ENCODE data around the gene RBBP4.
"Not testable (repeated sequence)": the region's sequence is repeated elsewhere in the genome, so short reads cannot be mapped to it uniquely, and the experiment has no call there.

Gene RBBP4

GRCh38 chr1:32693455-32694174 lies 42.6 kb downstream of the RBBP4 start:
- no peak for DNase-seq (ENCODE audit: low read depth in 1 of 2, low spot score in 1 of 2)

DNA sequence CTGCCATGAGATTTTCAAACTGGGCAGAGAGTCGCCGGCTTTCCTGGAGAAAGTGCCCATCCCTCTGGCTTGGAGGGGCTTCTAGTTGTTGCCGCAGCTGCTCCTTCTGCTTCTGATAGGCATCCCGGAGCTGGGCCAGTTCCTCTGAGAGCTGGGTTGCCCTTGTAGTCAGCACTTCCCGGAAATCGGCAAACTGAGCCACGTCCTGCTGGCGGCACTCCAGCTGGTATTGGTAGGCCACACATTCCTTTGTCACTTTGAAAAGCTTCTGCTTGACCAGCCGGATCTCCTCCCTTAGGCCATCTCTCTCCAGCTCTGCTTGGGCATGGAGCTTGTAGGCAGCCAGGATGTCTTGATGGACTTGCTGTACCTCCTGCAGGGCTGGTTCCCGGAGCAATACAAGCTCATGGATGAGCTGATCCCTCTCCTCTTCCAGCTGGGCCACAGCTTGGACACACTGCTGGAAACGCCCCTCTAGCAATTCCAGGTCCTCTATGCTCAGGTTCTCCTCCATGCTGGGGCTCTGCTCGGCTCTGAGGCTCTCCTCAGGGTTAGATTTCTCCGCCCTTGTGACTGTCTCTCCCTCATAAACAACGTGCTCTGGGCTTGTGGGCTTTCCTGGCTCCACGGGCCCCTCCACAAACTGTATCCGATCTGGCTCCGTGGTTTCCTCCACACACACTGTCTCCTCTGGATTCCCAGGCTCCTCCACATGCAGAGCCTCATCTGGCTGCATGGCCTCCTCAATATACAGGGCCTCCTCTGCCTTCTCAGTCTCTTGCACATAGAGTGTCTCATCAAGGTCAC lies 44.3 kb downstream of the RBBP4 start:
- no peak for DNase-seq (ENCODE audit: low read depth in 1 of 2, low spot score in 1 of 2)

DNA sequence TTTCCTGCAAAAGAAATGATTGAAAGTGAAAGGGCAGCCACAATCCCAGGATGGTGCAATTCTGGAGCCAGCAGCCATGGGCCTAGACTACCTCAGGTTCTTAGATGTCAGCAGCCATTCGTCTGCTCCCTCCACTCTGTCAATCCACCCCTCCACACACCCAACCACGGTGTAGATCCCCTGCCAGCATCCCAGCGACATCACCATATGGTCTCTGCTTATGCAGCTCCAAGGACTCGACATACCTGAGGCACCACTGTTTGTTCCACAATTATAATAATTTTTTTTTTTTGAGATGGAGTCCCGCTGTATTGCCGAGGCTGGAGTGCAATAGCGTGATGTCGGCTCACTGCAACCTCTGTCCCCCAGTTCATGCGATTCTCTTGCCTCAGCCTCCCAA lies 45.0 kb downstream of the RBBP4 start:
- no peak for DNase-seq (ENCODE audit: low read depth in 1 of 2, low spot score in 1 of 2)

- DNase-seq (ENCODE audit: low read depth in 1 of 2, low spot score in 1 of 2) = not testable (repeated sequence)
Observed at GRCh38 chr1:32696996-32697395, 46.0 kb downstream of the RBBP4 start.

GRCh38 chr1:32701421-32701911 lies 50.5 kb downstream of the RBBP4 start:
- DNase-seq (ENCODE audit: low read depth in 1 of 2, low spot score in 1 of 2) = no peak

- DNase-seq (ENCODE audit: low read depth in 1 of 2, low spot score in 1 of 2) = no peak
Observed at GRCh38 chr1:32701951-32702598, 51.1 kb downstream of the RBBP4 start.

DNA sequence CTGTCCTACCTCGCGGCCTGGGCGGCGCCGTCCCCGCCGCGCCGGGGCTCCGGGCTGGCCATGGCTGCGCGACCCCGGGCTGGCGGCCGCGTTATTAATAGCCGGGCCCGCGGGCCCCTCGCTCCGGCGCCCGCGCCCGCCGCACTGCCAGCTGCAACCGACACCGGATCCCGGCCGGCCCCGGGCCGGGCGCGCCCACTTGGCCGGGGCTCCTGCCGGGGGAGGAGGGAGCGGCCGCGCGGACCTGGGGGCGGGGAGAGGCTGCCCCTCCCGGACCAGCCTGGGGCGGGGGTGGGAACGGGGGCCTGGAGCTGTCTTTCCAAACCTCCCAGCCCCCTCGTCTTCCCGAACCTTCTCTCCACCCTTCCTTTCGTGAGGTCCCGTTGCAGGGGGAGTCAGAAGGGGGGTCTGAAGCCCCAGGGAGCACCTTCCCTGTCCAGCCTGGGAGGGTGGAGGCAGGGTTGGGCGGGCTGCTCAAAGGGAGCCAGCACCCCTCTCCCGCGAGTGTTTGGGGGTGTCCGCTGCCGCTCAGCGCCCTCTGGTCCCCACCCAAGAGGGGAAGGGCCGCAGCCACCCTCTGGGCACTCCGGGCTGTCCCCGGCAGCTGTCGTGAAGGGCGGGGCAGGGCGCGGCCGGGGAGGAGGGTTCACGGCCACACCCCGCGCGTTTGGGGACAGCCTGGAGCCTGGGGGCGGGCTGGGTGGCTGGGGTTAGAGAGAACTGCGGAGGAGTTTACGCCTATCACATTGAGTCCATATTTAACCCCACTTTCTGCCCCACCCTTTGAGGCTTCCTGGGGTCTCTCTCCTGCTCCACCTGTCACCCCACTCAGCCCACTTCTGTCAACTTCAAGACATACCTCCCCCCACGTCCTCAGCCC lies 51.8 kb downstream of the RBBP4 start, which contains the start of gene SYNC:
Gene SYNC (minus strand): TSS at position 172 of the 880 bp plus-strand sequence. CDS start 110 bp downstream, at position 62.
- DNase-seq (ENCODE audit: low read depth in 1 of 2, low spot score in 1 of 2) = no peak

GRCh38 chr1:32703479-32704291 lies 52.7 kb downstream of the RBBP4 start:
- DNase-seq (ENCODE audit: low read depth in 1 of 2, low spot score in 1 of 2) = no peak

GRCh38 chr1:32705516-32705915 lies 54.5 kb downstream of the RBBP4 start:
- DNase-seq (ENCODE audit: low read depth in 1 of 2, low spot score in 1 of 2) = no peak

DNA sequence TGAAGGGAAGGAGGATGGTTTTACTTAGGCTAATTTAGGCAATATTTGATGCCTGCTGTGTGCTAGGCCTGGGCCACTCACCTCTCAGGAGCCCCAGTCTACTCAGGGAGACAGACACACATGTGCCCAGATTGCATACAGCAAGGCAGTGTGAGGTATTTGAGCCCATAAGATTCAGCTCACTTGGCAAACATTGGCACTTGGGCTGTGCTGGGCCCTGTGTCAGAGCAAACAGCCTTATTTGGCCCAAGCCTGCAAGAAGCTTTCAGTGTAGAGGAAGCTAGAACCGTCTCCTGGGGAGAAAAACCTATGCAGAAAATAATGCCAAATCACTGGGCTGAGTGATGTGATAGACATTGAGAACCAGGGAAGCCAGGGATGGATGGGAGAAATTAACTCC lies 55.5 kb downstream of the RBBP4 start:
- no peak for DNase-seq (ENCODE audit: low read depth in 1 of 2, low spot score in 1 of 2)

GRCh38 chr1:32709075-32709474 lies 58.1 kb downstream of the RBBP4 start:
- DNase-seq (ENCODE audit: low read depth in 1 of 2, low spot score in 1 of 2) = no peak

DNA sequence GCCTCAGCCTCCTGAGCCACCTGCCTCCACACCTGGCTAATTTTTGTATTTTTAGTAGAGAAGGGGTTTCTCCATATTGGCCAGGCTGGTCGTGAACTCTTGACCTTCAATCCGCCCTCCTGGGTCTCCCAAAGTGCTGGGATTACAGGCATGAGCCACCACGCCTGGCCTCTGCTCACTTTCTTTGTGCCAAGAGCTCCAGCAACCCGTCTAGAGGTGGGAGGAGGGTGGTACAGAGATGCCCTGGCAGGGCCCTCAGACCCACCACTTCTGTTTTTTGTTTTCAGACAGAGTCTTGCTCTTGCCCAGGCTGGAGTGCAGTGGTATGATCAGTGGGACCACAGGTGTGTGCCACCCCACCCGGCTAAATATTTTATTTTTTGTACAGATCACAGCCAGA lies 58.5 kb downstream of the RBBP4 start:
- no peak for DNase-seq (ENCODE audit: low read depth in 1 of 2, low spot score in 1 of 2)

GRCh38 chr1:32711221-32711620 lies 60.2 kb downstream of the RBBP4 start:
- DNase-seq (ENCODE audit: low read depth in 1 of 2, low spot score in 1 of 2) = not testable (repeated sequence)

GRCh38 chr1:32713081-32713480 lies 62.1 kb downstream of the RBBP4 start:
- no peak for DNase-seq (ENCODE audit: low read depth in 1 of 2, low spot score in 1 of 2)

DNA sequence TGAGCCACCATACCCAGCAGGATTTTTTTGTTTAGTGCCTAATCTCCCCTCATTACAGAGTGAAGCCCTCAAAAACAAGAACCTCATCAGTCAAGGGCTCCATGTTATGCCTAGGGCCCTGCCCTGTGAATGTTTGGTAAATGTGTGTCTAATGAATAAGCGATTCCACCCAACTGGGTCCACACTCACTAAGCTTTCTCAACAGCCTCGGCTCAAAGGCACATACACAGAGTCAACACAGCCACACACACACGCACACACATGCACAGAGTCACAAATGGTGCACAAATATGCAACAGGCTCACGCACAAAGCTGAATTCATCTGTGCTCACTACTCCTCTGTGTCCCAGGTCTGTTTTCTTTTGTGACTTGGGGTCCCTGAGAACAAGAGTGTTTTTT lies 63.3 kb downstream of the RBBP4 start:
- no peak for DNase-seq (ENCODE audit: low read depth in 1 of 2, low spot score in 1 of 2)

- DNase-seq (ENCODE audit: low read depth in 1 of 2, low spot score in 1 of 2) = no peak
Observed at GRCh38 chr1:32715901-32716311, 64.9 kb downstream of the RBBP4 start.

- DNase-seq (ENCODE audit: low read depth in 1 of 2, low spot score in 1 of 2) = no peak
Observed at GRCh38 chr1:32716312-32717148, 65.5 kb downstream of the RBBP4 start.

DNA sequence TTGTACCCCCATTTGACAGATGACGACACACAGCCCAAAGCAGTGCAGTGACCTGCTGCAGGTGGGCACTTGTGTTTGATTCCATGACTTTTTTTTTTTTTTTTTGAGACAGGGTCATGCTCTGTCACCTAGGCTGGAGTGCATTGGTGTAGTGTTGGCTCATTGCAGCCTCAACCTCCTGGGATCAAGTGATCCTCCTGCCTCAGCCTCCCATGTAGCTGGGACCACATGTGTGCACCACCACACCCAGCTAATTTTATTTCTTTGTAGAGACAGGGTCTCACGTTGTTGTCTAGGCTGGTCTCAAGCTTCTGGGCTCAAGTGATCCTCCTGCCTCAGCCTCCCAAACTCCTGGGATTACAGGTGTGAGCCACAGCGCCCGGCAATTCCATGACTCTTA lies 66.5 kb downstream of the RBBP4 start:
- no peak for DNase-seq (ENCODE audit: low read depth in 1 of 2, low spot score in 1 of 2)

GRCh38 chr1:32718036-32718435 lies 67.0 kb downstream of the RBBP4 start:
- DNase-seq (ENCODE audit: low read depth in 1 of 2, low spot score in 1 of 2) = no peak

Data from activated T-helper 1 cell treated with anti-CD3 and anti-CD28 coated beads, Interleukin-2, amount 50 U/mL, for 16 hours (primary cell).